ENCODE measurements around the gene SFMBT1. TPM values are rescaled to one million over a fixed set of nuclear protein-coding genes. Genes with fewer than 3 reads are reported as not detected.
A peak's percentile ranks its signal among the peaks of the same experiment; 100 is the strongest.

Gene SFMBT1
- total and polyA plus RNA-seq, 2 of the 4 experiments (the other 2 are of a cell fraction): 1.0 to 1.8 TPM

DNA sequence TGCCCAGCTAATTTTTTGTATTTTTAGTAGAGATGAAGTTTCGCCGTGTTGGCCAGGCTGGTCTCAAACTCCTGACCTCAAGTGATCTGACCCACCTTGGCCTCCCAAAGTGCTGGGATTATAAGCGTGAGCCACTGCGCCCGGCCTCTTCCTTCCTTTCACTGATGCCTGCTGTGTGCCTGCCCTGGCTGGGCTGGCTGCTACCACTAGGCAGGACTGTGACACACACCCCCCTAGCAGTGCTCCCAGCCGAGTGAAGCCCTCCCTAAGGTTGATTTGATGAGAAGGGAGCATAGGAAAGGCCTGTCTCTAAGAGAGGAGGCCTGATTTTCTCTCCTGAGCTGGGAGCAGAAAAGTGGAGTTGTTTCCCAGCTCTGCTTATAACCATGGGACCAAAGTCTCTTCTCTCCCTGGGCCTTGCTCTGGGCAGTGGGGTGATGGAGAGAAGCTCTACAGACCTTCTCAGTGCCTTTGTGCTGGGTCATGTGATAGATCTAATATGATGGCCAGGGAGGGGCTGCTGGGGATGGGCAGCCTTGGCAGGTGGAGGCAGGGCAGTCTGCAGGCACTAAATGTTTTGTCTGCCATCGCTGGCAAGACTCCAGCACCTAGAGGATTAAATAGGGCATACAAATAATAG is 20.1 kb upstream of the SFMBT1 start:
- BruUV-seq (replicated peaks): no TSS peak
- dilution Hi-C loops (cut with HindIII; ENCODE audit: low sequenced_read_pairs, unreplicated experiment) (no loop called here), in situ Hi-C loops (cut with MboI; ENCODE audit: low sequenced_read_pairs) (no loop called here), intact Hi-C loops (cut with micrococcal nuclease) (no loop called here)
- H3K4me2 ChIP-seq (ENCODE audit: low read depth, low read length): no peak overlapping the region
- H2BK15ac ChIP-seq (ENCODE audit: low read depth, low read length): no peak overlapping the region
- no peak overlapping the region for H4K8ac ChIP-seq (ENCODE audit: low read depth in 2 of 2, low read length in 2 of 2)
- no peak overlapping the region for H2BK120ac ChIP-seq (ENCODE audit: low read depth, low read length)
- POLR2A ChIA-PET (ENCODE audit: unreplicated experiment): no interaction called here
- no peak overlapping the region for H3K9ac ChIP-seq (ENCODE audit: low read depth, low read length)
- H2AK5ac ChIP-seq (ENCODE audit: low read depth, low read length): no peak overlapping the region
- H4K91ac ChIP-seq (ENCODE audit: insufficient read depth, low read depth, low read length): no peak overlapping the region
- DNase-seq: no peak
- no peaks in the 10 kb centered on the region for H4K20me1 ChIP-seq (ENCODE audit: insufficient read depth, low read length)
- H3K4me3 ChIP-seq (ENCODE audit: insufficient read depth, low read depth, low read length): no peak overlapping the region
- TF ChIP-seq RAD21 (IDR thresholded peaks at IDR 0.05; ENCODE audit: low read length) (no peak), CHD1 (IDR thresholded peaks at IDR 0.05; ENCODE audit: low read depth, low read length) (no peak), POLR2A (IDR thresholded peaks at IDR 0.05; ENCODE audit: low read depth, low read length) (no peak), RFX5 (IDR thresholded peaks at IDR 0.05; ENCODE audit: low read depth, low read length) (no peak), MAFK (IDR thresholded peaks at IDR 0.05; ENCODE audit: low read depth, low read length) (no peak), RCOR1 (IDR thresholded peaks at IDR 0.05; ENCODE audit: insufficient replicate concordance, low read length) (no peak), MAZ (IDR thresholded peaks at IDR 0.05; ENCODE audit: borderline replicate concordance, low read depth, low read length) (no peak), FOS (IDR thresholded peaks at IDR 0.05; ENCODE audit: low read depth, low read length) (no peak), NFE2L2 (IDR thresholded peaks at IDR 0.05; ENCODE audit: low read depth, low read length) (no peak), SMC3 (IDR thresholded peaks at IDR 0.05; ENCODE audit: low read depth, low read length) (no peak), CEBPB (IDR thresholded peaks at IDR 0.05; ENCODE audit: low read depth, low read length) (no peak)
- TF ChIP-seq, protein P1, sequence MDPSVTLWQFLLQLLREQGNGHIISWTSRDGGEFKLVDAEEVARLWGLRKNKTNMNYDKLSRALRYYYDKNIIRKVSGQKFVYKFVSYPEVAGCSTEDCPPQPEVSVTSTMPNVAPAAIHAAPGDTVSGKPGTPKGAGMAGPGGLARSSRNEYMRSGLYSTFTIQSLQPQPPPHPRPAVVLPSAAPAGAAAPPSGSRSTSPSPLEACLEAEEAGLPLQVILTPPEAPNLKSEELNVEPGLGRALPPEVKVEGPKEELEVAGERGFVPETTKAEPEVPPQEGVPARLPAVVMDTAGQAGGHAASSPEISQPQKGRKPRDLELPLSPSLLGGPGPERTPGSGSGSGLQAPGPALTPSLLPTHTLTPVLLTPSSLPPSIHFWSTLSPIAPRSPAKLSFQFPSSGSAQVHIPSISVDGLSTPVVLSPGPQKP (IDR thresholded peaks at IDR 0.05; ENCODE audit: borderline replicate concordance, low read depth, low read length): no peak
- TF ChIP-seq, protein P2, sequence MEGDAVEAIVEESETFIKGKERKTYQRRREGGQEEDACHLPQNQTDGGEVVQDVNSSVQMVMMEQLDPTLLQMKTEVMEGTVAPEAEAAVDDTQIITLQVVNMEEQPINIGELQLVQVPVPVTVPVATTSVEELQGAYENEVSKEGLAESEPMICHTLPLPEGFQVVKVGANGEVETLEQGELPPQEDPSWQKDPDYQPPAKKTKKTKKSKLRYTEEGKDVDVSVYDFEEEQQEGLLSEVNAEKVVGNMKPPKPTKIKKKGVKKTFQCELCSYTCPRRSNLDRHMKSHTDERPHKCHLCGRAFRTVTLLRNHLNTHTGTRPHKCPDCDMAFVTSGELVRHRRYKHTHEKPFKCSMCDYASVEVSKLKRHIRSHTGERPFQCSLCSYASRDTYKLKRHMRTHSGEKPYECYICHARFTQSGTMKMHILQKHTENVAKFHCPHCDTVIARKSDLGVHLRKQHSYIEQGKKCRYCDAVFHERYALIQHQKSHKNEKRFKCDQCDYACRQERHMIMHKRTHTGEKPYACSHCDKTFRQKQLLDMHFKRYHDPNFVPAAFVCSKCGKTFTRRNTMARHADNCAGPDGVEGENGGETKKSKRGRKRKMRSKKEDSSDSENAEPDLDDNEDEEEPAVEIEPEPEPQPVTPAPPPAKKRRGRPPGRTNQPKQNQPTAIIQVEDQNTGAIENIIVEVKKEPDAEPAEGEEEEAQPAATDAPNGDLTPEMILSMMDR (conservative IDR thresholded peaks at IDR 0.05; ENCODE audit: low read depth, low read length): no peak
- TF ChIP-seq, protein P3, sequence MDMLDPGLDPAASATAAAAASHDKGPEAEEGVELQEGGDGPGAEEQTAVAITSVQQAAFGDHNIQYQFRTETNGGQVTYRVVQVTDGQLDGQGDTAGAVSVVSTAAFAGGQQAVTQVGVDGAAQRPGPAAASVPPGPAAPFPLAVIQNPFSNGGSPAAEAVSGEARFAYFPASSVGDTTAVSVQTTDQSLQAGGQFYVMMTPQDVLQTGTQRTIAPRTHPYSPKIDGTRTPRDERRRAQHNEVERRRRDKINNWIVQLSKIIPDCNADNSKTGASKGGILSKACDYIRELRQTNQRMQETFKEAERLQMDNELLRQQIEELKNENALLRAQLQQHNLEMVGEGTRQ (IDR thresholded peaks at IDR 0.05; ENCODE audit: low read depth, low read length): no peak
- H3K36me3 ChIP-seq (ENCODE audit: control insufficient read depth, insufficient read depth, low read length): no peaks in the 10 kb centered on the region
- no peak for ATAC-seq (ENCODE audit: low read depth)
- H3K56ac ChIP-seq (ENCODE audit: extremely low read depth, insufficient read depth, low read length): no peak overlapping the region
- no peak overlapping the region for H2BK20ac ChIP-seq (ENCODE audit: low read depth, low read length)
- no peaks in the 10 kb centered on the region for H3K9me3 ChIP-seq (ENCODE audit: control insufficient read depth, insufficient read depth, low read length)
- H3K9me1 ChIP-seq (ENCODE audit: insufficient read depth, low read length): no peaks in the 10 kb centered on the region
- H3K79me1 ChIP-seq (ENCODE audit: low read depth in 1 of 2, low read length in 2 of 2): no peaks in the 10 kb centered on the region
- no peaks in the 10 kb centered on the region for H3K4me1 ChIP-seq (ENCODE audit: control insufficient read depth, insufficient read depth, low read length)
- no peak overlapping the region for H2BK5ac ChIP-seq (ENCODE audit: low read depth, low read length, poor library complexity, severe bottlenecking)
- WGBS, 2 experiments (ENCODE audit: extremely low coverage in 2 of 2, insufficient read length in 1 of 2): 92% methylated on average over 3 of the region's 7 CpGs; no CpG with 5 or more reads in 1 of the 2 experiments
- no peak overlapping the region for H3K27ac ChIP-seq (ENCODE audit: insufficient read depth, low read length)
- H3K14ac ChIP-seq (replicated peaks; ENCODE audit: low read depth, low read length): no peak overlapping the region
- CTCF ChIA-PET: no interaction called here
- H3K4ac ChIP-seq (ENCODE audit: low read depth, low read length): no peak overlapping the region
- H3K23ac ChIP-seq (ENCODE audit: low read depth, low read length): no peak overlapping the region
- peaks cover 14% of the 10 kb centered on the region for H3K27me3 ChIP-seq (ENCODE audit: control insufficient read depth, insufficient read depth, low read length)
- no peak overlapping the region for H2AK9ac ChIP-seq (replicated peaks; ENCODE audit: low read depth, low read length, poor library complexity)
- H2AFZ ChIP-seq (replicated peaks; ENCODE audit: low read length, poor library complexity): peak overlapping the region; percentile 21
- H3K18ac ChIP-seq (ENCODE audit: low read depth, low read length): no peak overlapping the region
- H4K5ac ChIP-seq (ENCODE audit: low read depth, low read length): no peak overlapping the region

Data from IMR-90 (cell line).